ENCODE data around the gene ALK.
"Not testable (repeated sequence)": the region's sequence is repeated elsewhere in the genome, so short reads cannot be mapped to it uniquely, and the experiment has no call there.

ALK gene

GRCh38 chr2:29250977-29251376 lies 670.4 kb downstream of the ALK start:
- Histone ChIP-seq H3K4me3 (no peak overlapping the region), H3K36me3 (no peaks in the 10 kb centered on the region), H3K27ac (no peak overlapping the region), H3K27me3 (peaks cover 0 to 8% of the 10 kb centered on the region in 2 donors), H3K4me1 (no peaks in the 10 kb centered on the region), H3K9me3 (no peaks in the 10 kb centered on the region)
- no peak for DNase-seq
- intact Hi-C loops (cut with DNase I; ENCODE audit: low total_unique reads) = no loop called here
- TF ChIP-seq CTCF (IDR thresholded peaks at IDR 0.05) = no peak

- DNase-seq = no peak
- Histone ChIP-seq H3K4me3 (no peak overlapping the region), H3K4me1 (no peaks in the 10 kb centered on the region), H3K27me3 (no peaks in the 10 kb centered on the region), H3K9me3 (no peaks in the 10 kb centered on the region), H3K27ac (no peak overlapping the region), H3K36me3 (no peaks in the 10 kb centered on the region)
- intact Hi-C loops (cut with DNase I; ENCODE audit: low total_unique reads) = no loop called here
- TF ChIP-seq CTCF (IDR thresholded peaks at IDR 0.05) = no peak
These were observed 671.6 kb downstream of the ALK start for GRCh38 chr2:29249666-29250253.

GRCh38 chr2:29247336-29247914 lies 674.0 kb downstream of the ALK start:
- H3K36me3 ChIP-seq = no peaks in the 10 kb centered on the region
- TF ChIP-seq CTCF (IDR thresholded peaks at IDR 0.05) = no peak
- peaks cover 0 to 7% of the 10 kb centered on the region in 2 donors for H3K27me3 ChIP-seq
- H3K9me3 ChIP-seq = no peaks in the 10 kb centered on the region
- H3K4me3 ChIP-seq = no peak overlapping the region
- DNase-seq = no peak
- H3K4me1 ChIP-seq = no peaks in the 10 kb centered on the region
- intact Hi-C loops (cut with DNase I; ENCODE audit: low total_unique reads) = no loop called here
- H3K27ac ChIP-seq = no peak overlapping the region

GRCh38 chr2:29246383-29247300 lies 674.7 kb downstream of the ALK start:
- H3K9me3 ChIP-seq = no peaks in the 10 kb centered on the region
- no peak overlapping the region for H3K4me3 ChIP-seq
- intact Hi-C loops (cut with DNase I; ENCODE audit: low total_unique reads) = no loop called here
- no peaks in the 10 kb centered on the region for H3K4me1 ChIP-seq
- no peak for TF ChIP-seq CTCF (IDR thresholded peaks at IDR 0.05)
- H3K27me3 ChIP-seq = peaks cover 0 to 15% of the 10 kb centered on the region in 2 donors
- no peak overlapping the region for H3K27ac ChIP-seq
- H3K36me3 ChIP-seq = no peaks in the 10 kb centered on the region
- no peak for DNase-seq

- Histone ChIP-seq H3K9me3 (no peaks in the 10 kb centered on the region), H3K27me3 (peaks cover 0 to 19% of the 10 kb centered on the region in 2 donors), H3K27ac (no peak overlapping the region), H3K4me3 (no peak overlapping the region), H3K36me3 (no peaks in the 10 kb centered on the region), H3K4me1 (no peaks in the 10 kb centered on the region)
- DNase-seq = no peak
- TF ChIP-seq CTCF (IDR thresholded peaks at IDR 0.05) = no peak
- intact Hi-C loops (cut with DNase I; ENCODE audit: low total_unique reads) = no loop called here
These were observed 675.5 kb downstream of the ALK start for GRCh38 chr2:29245742-29246382.

- H3K27ac ChIP-seq; intact Hi-C loops (cut with DNase I; ENCODE audit: low total_unique reads); H3K4me3 ChIP-seq; H3K9me3 ChIP-seq; H3K36me3 ChIP-seq; H3K4me1 ChIP-seq; DNase-seq: not testable (repeated sequence)
- H3K27me3 ChIP-seq = peaks cover 0 to 19% of the 10 kb centered on the region in 2 donors
These were observed 676.2 kb downstream of the ALK start for GRCh38 chr2:29245035-29245741.

Measured in tibial artery (tissue), 4 donors.